GM12874 (cell line): Measurements from ENCODE around the gene KRTAP10-8.

Experiments
- CTCF ChIP-seq: IDR thresholded peaks from 2 replicates; pipeline ENCODE4 v1.5.1; 2011; ENCODE audit warnings: low read depth, mild to moderate bottlenecking, control low read depth, low read length, moderate library complexity; ENCODE audit not compliant: insufficient read depth

KRTAP10-8 gene

GRCh38 chr21:44603109-44603875, 8.6 kb upstream of the KRTAP10-8 start:
- no peak for TF ChIP-seq CTCF

GRCh38 chr21:44603911-44604310, 8.0 kb upstream of the KRTAP10-8 start:
- TF ChIP-seq CTCF: no peak

GRCh38 chr21:44606495-44606894, 5.4 kb upstream of the KRTAP10-8 start:
- TF ChIP-seq CTCF: no peak

GRCh38 chr21:44609193-44609592, 2.7 kb upstream of the KRTAP10-8 start:
- TF ChIP-seq CTCF: no peak

GRCh38 chr21:44611551-44611950, 328 bp upstream of the KRTAP10-8 start:
- TF ChIP-seq CTCF: no peak

- TF ChIP-seq CTCF: no peak
These were observed 870 bp downstream of the KRTAP10-8 start for GRCh38 chr21:44612669-44613229.

GRCh38 chr21:44613386-44614155, 1.7 kb downstream of the KRTAP10-8 start:
- TF ChIP-seq CTCF: no peak
